ACHN (cell line): Measurements from ENCODE around the gene ZBTB11.
"Not testable (repeated sequence)": the region's sequence is repeated elsewhere in the genome, so short reads cannot be mapped to it uniquely, and the experiment has no call there.

Experiments used
- DNase-seq: peaks from one replicate; pipeline ENCODE4 v3.0.0-alpha.2; 2015
- in situ Hi-C: cut with HindIII; loops from 2 replicates; pipeline ENCODE4 v1.10.0; 2017; ENCODE audit warnings: low sequenced_read_pairs, low pct_ligation_motif_present, low pct_unique_long_range_greater_than_20kb

The ZBTB11 gene

GRCh38 chr3:101665851-101666250 is 11.1 kb downstream of the ZBTB11 start:
- no peak for DNase-seq
- in situ Hi-C loops = no loop called here

DNA sequence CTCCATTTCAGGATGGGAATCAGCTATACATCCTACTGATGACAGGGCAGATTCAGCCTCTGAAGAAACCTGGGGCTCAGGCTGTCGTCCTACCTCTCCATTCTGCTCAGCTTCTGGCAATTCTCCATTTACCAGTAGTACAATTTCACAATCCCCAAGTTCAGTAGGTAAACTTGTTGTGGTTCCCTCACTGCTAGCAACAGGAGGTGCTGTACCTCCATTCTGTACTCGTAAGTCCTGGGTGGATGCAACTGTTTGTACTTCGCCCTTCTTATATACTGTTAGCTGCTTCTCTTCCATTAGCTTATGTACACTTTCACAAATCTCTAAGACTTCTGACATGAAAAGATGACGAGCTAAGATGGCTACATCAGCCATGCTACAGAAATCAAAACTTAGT is 11.6 kb downstream of the ZBTB11 start:
- no peak for DNase-seq
- in situ Hi-C loops = no loop called here

- in situ Hi-C loops = no loop called here
- no peak for DNase-seq
Measured at GRCh38 chr3:101660714-101661113, 16.2 kb downstream of the ZBTB11 start.

DNA sequence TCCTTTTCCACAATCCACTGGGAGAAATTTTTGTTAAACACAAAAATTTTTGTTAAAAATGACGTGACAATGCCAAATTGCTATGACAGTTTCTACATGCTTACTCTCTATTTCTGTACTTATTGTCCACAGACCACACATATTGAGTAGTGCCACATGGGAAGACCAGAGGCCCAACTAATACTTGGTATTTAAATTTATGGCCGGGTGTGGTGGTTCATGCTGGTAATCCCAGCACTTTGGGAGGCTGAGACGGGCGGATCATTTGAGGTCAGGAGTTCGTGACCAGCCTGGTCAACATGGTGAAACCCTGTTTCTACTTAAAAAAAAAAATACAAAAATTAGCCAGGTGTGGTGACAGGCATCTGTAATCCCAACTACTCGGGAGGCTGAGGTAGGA is 20.3 kb downstream of the ZBTB11 start:
- no peak for DNase-seq

DNA sequence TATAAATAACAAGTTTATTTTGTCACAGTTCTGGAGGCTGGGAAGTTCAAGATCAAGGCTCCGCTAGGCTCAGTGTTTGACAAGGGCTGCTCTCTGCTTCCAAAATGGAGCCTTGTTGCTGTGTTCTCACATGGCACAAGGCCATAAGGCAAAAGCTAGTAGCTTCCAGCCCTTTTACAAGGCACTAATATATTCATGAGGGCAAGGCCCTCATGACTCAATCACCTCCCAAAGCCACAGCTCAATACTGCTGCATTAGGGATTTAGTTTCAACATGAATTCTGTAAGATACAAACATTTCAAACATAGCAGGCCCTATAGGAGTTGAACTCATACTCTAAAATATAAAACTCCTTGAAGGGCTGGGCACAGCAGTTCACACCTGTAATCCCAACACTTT is 30.2 kb downstream of the ZBTB11 start:
- in situ Hi-C loops = no loop called here
- no peak for DNase-seq

More for the DNA sequence above, 20.3 kb downstream of the ZBTB11 start:
- in situ Hi-C loops = no loop called here

- DNase-seq = peak; percentile 59
- in situ Hi-C loops = no loop called here
Measured at GRCh38 chr3:101643861-101644613, 32.9 kb downstream of the ZBTB11 start.

DNA sequence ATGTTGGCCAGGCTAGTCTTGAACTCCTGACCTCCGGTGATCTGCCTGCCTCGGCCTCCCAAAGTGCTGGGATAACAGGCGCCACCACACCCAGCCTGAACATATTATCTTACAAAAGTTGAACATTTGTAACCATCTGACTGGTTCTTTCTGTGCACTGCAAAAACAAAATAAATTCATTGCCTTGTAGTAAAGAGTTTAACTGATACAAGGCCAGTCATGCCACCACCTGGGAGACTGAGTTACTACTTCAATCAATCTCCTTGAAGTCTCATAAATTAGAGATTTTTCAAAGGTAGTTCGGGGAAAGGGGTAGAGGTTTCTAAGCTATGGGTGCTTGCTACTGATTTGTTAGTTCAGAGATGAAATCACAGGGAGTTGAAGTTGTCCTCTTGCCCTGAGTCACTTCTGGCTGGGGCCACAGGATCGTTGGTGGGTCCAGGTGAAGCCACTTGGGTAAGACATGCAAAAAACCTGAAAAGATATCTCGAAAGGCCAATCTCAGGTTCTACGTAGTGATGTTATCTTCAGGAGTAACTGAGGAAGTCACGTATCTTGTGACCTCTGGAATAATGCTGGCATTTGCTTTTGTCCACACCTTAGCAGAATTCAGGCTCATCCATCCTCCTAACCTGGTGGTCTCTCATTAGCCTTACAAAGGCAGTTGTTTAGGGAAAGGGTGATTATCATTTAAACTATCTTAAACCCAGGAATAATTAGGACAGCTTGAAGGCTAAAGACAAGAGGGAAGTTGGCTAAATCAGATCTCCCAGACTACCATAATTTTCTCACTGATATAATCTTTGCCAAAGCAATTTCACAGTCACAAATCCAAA is 33.7 kb downstream of the ZBTB11 start:
- no peak for DNase-seq
- in situ Hi-C loops = no loop called here

- no peak for DNase-seq
- in situ Hi-C loops = no loop called here
Measured at GRCh38 chr3:101642441-101642840, 34.5 kb downstream of the ZBTB11 start.

DNA sequence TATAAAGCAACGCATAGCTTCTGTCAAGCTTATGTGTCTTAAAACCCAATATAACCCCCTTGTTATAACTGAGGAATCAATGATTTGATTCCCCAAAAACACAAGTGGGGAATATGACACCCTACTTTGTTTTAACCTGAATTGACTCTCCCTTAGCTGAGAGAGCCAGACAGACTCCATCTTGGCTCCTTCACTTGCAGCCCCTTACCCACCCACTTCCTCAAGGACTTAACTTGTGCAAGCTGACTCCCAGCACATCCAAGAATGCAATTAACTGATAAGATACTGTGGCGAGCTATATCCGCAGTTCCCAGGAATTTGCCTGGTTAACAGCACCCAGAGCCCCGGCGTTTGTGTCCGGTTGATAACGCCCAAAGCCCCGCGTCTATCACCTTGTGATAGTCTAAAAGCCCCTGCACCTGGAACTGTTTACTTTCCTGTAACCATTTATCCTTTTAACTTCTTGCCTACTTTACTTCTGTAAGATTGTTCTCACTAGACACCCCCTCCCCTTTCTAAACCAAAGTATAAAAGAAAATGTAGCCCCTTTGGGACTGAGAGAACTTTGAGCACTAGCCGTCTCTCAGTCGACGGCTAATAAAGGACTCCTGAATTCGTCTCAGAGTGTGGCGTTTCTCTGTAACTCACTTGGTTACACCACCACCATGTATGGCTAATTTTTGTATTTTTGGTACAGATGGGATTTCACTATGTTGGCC is 35.4 kb downstream of the ZBTB11 start:
- in situ Hi-C loops = not testable (repeated sequence)

DNA sequence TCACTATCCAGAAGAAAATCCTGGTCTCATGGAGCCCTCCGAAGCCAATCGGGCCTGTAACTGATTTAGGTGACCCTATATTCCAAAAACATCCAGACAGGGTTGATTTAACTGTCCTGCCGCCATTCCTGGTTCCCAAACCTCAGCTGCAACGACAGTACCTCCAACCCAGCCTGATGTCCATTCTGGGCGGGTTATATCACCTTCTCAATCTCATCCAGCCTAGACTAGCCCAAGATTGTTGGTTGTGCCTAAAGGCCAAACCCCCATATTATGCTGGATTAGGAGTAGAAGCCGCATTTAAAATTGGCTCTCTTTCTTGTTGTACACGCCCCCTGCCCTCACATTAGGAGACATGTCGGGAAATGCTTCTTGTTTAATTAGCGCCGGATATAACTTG is 36.7 kb downstream of the ZBTB11 start:
- in situ Hi-C loops = no loop called here

More for the DNA sequence above, 35.4 kb downstream of the ZBTB11 start:
- DNase-seq = not testable (repeated sequence)

GRCh38 chr3:101639280-101639963 is 37.5 kb downstream of the ZBTB11 start:
- in situ Hi-C loops = no loop called here
- DNase-seq = no peak

More for the DNA sequence above, 36.7 kb downstream of the ZBTB11 start:
- DNase-seq = no peak

- in situ Hi-C loops = no loop called here
- no peak for DNase-seq
Measured at GRCh38 chr3:101638261-101638745, 38.6 kb downstream of the ZBTB11 start.

GRCh38 chr3:101637451-101637850 is 39.5 kb downstream of the ZBTB11 start:
- in situ Hi-C loops = no loop called here
- DNase-seq = no peak

DNA sequence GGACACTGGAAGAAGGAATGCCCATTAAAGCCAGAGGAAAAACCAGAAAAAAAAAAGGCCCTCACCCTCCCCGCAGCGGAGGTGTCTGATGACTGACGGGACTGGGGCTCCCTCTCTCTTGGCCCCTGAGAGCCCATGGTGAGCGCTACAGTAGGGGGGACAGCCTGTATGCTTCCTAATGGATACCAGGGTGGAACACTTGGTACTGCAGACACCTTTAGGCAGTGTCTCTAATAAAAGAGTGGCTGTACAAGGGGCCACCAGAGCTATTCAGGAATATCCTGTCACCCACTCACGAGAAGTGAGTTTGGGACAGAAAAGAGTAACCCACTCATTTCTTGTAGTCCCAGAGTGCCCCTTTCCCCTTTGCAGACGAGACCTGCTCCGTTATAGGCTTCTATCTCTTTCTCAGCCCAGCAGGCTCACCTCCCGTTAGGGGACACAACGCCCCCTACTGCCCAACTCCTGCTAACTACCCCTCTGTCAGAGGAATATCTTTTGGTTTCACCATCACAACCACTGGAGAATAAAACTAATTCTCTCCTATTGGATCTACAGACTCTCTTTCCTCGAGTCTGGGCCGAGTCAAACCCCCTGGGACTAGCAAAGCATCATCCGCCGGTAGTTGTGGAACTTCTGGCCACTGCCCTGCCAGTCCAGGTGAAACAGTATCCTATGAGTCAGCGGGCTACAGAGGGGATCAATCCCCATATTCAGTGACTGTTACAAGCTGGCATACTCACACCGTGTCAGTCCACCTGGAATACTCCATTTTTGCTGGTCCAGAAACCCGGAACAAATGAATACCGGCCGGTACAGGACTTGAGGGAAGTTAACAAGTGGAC is 40.8 kb downstream of the ZBTB11 start:
- in situ Hi-C loops = no loop called here
- peak; percentile 56 for DNase-seq

DNA sequence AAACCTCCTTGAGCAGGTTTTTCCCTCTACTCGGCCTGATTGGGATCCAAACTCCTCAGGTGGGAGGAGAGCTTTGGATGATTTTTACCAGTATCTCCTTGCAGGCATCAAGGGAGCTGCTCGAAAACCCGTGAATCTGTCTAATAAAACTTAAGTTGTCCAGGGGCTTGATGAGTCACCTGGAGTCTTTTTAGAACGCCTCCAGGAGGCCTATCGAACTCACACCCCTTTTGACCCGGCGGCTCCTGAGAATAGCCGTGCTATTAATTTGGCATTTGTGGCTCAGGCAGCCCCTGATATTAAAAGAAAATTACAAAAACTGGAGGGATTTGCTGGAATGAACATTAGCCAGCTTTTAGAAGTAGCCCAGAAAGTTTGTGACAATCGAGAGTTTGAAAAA is 41.6 kb downstream of the ZBTB11 start:
- in situ Hi-C loops = no loop called here
- no peak for DNase-seq

- no peak for DNase-seq
- in situ Hi-C loops = no loop called here
Measured at GRCh38 chr3:101634591-101635196, 42.2 kb downstream of the ZBTB11 start.

GRCh38 chr3:101633186-101633585 is 43.7 kb downstream of the ZBTB11 start:
- DNase-seq = no peak
- in situ Hi-C loops = no loop called here
